ENCODE data around the gene PFKL. TPM values are rescaled to one million over a fixed set of nuclear protein-coding genes. Genes with fewer than 3 reads are reported as not detected.

Gene PFKL
- total and polyA plus RNA-seq, 2 experiments from 2014 or later: 40.3 to 106 TPM

DNA sequence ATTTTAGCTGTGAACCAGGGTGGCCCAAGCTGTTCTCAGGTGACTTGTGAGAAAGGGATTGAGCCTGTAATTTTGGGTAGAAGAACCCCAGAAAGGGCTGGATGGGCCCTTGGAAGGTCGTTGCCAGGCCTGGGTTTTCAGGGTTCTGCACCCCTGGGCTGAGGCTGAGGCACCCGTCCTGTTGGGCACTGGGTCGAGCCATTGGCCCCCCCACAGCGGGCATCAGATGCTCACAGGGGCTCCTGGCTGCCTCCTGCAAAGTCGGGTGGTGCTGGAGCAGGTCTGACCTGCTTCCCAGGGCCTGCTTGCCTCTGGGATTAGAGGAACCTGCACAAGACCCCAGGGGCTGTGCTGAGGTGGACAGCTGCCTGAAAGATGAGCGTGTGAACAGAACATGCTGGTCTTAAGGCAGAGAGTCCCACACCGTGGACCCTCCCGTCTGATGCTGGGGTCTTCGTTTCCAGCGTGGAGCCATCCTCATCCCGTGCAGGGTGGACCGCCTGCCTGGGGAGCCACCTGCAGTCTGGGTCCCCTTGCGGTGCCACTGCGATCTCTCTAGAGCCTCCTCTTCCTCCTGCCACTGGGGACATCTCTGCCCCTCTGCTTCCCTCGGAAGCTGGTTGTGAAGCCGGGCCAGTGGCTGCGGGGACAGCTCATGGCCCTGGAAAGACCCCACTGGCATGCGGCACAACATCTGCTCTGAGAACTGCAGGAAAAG lies 51.8 kb downstream of the PFKL start (continued):
- TF ChIP-seq, protein P1, sequence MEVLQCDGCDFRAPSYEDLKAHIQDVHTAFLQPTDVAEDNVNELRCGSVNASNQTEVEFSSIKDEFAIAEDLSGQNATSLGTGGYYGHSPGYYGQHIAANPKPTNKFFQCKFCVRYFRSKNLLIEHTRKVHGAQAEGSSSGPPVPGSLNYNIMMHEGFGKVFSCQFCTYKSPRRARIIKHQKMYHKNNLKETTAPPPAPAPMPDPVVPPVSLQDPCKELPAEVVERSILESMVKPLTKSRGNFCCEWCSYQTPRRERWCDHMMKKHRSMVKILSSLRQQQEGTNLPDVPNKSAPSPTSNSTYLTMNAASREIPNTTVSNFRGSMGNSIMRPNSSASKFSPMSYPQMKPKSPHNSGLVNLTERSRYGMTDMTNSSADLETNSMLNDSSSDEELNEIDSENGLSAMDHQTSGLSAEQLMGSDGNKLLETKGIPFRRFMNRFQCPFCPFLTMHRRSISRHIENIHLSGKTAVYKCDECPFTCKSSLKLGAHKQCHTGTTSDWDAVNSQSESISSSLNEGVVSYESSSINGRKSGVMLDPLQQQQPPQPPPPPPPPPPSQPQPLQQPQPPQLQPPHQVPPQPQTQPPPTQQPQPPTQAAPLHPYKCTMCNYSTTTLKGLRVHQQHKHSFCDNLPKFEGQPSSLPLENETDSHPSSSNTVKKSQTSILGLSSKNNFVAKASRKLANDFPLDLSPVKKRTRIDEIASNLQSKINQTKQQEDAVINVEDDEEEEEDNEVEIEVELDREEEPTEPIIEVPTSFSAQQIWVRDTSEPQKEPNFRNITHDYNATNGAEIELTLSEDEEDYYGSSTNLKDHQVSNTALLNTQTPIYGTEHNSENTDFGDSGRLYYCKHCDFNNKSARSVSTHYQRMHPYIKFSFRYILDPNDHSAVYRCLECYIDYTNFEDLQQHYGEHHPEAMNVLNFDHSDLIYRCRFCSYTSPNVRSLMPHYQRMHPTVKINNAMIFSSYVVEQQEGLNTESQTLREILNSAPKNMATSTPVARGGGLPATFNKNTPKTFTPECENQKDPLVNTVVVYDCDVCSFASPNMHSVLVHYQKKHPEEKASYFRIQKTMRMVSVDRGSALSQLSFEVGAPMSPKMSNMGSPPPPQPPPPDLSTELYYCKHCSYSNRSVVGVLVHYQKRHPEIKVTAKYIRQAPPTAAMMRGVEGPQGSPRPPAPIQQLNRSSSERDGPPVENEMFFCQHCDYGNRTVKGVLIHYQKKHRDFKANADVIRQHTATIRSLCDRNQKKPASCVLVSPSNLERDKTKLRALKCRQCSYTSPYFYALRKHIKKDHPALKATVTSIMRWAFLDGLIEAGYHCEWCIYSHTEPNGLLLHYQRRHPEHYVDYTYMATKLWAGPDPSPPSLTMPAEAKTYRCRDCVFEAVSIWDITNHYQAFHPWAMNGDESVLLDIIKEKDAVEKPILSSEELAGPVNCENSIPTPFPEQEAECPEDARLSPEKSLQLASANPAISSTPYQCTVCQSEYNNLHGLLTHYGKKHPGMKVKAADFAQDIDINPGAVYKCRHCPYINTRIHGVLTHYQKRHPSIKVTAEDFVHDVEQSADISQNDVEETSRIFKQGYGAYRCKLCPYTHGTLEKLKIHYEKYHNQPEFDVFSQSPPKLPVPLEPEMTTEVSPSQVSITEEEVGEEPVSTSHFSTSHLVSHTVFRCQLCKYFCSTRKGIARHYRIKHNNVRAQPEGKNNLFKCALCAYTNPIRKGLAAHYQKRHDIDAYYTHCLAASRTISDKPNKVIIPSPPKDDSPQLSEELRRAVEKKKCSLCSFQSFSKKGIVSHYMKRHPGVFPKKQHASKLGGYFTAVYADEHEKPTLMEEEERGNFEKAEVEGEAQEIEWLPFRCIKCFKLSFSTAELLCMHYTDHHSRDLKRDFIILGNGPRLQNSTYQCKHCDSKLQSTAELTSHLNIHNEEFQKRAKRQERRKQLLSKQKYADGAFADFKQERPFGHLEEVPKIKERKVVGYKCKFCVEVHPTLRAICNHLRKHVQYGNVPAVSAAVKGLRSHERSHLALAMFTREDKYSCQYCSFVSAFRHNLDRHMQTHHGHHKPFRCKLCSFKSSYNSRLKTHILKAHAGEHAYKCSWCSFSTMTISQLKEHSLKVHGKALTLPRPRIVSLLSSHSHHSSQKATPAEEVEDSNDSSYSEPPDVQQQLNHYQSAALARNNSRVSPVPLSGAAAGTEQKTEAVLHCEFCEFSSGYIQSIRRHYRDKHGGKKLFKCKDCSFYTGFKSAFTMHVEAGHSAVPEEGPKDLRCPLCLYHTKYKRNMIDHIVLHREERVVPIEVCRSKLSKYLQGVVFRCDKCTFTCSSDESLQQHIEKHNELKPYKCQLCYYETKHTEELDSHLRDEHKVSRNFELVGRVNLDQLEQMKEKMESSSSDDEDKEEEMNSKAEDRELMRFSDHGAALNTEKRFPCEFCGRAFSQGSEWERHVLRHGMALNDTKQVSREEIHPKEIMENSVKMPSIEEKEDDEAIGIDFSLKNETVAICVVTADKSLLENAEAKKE (CRISPR knock-in tag; IDR thresholded peaks at IDR 0.05): no peak
- no peak for TF ChIP-seq POLR2AphosphoS5 (IDR thresholded peaks at IDR 0.05; ENCODE audit: low read depth)

DNA sequence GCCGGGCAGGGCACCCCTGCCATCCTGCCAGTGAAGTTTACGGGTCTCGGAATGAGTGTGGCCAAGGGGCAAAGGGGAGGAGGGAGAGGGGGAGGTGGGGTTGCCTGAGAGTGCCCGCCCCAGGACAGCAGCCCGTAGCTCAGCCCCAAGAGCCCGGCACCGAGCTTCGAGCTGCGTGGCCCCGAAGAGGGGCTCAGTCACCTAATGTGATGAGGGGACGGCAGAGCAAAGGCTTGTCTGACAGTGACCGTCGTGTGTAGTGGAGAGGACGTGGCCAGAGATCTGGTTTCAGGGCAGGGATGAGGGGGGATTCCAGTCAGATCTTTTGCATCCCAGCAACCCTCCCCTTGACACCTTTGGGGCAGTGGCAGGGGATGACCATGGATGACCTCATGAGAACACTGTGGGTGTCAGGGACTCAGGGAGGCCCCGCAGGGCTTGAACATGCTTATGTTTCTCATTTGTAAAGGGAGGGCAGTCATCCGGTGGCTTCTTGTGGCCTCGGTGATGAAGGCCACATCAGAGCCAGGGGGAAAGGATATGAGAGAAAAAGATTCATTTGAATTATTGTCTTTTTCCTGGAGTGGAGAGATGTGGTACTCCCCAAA lies 52.5 kb downstream of the PFKL start:
- Mint-ChIP-seq H3K36me3 (ENCODE audit: low read depth) (no peaks in the 10 kb centered on the region), H3K4me1 (no peaks in the 10 kb centered on the region; the same call in 2 of the 3 replicates), H3K4me3 (no peak overlapping the region), H3K9me3 (no peaks in the 10 kb centered on the region), H3K27ac (no peak overlapping the region), H3K27me3 (ENCODE audit: insufficient read depth, low read depth, poor library complexity) (peaks cover 30% of the 10 kb centered on the region)
- no peaks in the 10 kb centered on the region for H3K9me2 ChIP-seq (ENCODE audit: insufficient read depth)
- no peak overlapping the region for H3K4me2 ChIP-seq
- H3K27ac ChIP-seq (ENCODE audit: low read depth): no peak overlapping the region
- no peaks in the 10 kb centered on the region for H4K20me1 ChIP-seq (replicated peaks; ENCODE audit: insufficient read depth)
- no peaks in the 10 kb centered on the region; the same call in 1 of the 2 replicates for H3K4me1 ChIP-seq (ENCODE audit: insufficient read depth)
- H3F3A ChIP-seq (replicated peaks; ENCODE audit: low read depth): no peaks in the 10 kb centered on the region
- peaks cover 36% of the 10 kb centered on the region for H3K27me3 ChIP-seq (ENCODE audit: insufficient read depth)
- DNase-seq (ENCODE audit: low spot score) (no peak), ATAC-seq (no peak)
- no peaks in the 10 kb centered on the region for H3K36me3 ChIP-seq (ENCODE audit: insufficient read depth)
- H3K4me3 ChIP-seq: no peak overlapping the region
- H3K79me2 ChIP-seq (replicated peaks; ENCODE audit: insufficient read depth): no peaks in the 10 kb centered on the region
- H2AFZ ChIP-seq: no peak overlapping the region
- no peak for TF ChIP-seq EZH2phosphoT487 (IDR thresholded peaks at IDR 0.05; ENCODE audit: unreplicated experiment)
- no peak for TF ChIP-seq NANOG (IDR thresholded peaks at IDR 0.05; ENCODE audit: borderline replicate concordance)
- no peak for TF ChIP-seq JUNB (IDR thresholded peaks at IDR 0.05; ENCODE audit: unreplicated experiment)
- TF ChIP-seq, protein P2, sequence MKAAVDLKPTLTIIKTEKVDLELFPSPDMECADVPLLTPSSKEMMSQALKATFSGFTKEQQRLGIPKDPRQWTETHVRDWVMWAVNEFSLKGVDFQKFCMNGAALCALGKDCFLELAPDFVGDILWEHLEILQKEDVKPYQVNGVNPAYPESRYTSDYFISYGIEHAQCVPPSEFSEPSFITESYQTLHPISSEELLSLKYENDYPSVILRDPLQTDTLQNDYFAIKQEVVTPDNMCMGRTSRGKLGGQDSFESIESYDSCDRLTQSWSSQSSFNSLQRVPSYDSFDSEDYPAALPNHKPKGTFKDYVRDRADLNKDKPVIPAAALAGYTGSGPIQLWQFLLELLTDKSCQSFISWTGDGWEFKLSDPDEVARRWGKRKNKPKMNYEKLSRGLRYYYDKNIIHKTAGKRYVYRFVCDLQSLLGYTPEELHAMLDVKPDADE (IDR thresholded peaks at IDR 0.05): no peak
- no peak for TF ChIP-seq ZNF331 (CRISPR knock-in tag; IDR thresholded peaks at IDR 0.05; ENCODE audit: low read depth)
- TF ChIP-seq, protein P3, sequence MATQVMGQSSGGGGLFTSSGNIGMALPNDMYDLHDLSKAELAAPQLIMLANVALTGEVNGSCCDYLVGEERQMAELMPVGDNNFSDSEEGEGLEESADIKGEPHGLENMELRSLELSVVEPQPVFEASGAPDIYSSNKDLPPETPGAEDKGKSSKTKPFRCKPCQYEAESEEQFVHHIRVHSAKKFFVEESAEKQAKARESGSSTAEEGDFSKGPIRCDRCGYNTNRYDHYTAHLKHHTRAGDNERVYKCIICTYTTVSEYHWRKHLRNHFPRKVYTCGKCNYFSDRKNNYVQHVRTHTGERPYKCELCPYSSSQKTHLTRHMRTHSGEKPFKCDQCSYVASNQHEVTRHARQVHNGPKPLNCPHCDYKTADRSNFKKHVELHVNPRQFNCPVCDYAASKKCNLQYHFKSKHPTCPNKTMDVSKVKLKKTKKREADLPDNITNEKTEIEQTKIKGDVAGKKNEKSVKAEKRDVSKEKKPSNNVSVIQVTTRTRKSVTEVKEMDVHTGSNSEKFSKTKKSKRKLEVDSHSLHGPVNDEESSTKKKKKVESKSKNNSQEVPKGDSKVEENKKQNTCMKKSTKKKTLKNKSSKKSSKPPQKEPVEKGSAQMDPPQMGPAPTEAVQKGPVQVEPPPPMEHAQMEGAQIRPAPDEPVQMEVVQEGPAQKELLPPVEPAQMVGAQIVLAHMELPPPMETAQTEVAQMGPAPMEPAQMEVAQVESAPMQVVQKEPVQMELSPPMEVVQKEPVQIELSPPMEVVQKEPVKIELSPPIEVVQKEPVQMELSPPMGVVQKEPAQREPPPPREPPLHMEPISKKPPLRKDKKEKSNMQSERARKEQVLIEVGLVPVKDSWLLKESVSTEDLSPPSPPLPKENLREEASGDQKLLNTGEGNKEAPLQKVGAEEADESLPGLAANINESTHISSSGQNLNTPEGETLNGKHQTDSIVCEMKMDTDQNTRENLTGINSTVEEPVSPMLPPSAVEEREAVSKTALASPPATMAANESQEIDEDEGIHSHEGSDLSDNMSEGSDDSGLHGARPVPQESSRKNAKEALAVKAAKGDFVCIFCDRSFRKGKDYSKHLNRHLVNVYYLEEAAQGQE (IDR thresholded peaks at IDR 0.05; ENCODE audit: unreplicated experiment): no peak
- no peak for TF ChIP-seq EZH2 (IDR thresholded peaks at IDR 0.05; ENCODE audit: low read depth, unreplicated experiment)
- TF ChIP-seq, protein P4, sequence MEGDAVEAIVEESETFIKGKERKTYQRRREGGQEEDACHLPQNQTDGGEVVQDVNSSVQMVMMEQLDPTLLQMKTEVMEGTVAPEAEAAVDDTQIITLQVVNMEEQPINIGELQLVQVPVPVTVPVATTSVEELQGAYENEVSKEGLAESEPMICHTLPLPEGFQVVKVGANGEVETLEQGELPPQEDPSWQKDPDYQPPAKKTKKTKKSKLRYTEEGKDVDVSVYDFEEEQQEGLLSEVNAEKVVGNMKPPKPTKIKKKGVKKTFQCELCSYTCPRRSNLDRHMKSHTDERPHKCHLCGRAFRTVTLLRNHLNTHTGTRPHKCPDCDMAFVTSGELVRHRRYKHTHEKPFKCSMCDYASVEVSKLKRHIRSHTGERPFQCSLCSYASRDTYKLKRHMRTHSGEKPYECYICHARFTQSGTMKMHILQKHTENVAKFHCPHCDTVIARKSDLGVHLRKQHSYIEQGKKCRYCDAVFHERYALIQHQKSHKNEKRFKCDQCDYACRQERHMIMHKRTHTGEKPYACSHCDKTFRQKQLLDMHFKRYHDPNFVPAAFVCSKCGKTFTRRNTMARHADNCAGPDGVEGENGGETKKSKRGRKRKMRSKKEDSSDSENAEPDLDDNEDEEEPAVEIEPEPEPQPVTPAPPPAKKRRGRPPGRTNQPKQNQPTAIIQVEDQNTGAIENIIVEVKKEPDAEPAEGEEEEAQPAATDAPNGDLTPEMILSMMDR (conservative IDR thresholded peaks at IDR 0.05; ENCODE audit: low read depth in 2 of 2): no peak
